ENCODE data around the gene RPUSD4.

RPUSD4 gene

DNA sequence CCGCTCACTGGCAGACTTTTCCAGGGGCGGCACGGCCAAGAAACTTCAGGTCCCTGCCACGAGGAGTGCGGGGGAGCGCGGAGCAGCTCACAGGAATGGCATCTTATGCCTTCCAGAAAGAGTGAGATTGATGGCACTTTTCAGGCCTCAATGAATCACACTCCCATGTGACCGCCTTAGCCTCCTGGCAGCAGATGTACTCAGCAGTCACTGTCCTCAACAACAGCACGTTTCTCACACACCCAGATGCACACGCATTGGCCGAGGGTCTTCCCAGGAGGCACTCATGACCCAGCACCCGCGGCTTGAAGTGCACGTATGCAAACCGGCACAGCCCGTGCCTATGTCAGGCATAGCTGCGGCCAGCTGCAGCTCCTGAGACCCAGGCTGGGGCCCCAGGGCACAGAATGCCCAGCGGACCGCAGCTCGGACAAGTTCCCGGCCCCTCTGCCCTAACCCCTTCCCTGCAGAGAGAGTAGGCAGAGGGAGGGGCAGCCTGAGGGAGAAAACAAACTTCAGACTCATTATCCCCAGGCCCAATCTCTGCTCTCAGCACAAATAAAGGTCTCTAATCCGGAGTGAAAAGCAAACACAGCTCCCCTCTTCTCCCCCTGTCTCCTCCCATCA is 48.3 kb downstream of the RPUSD4 start:
- peaks cover 2% of the 10 kb centered on the region for H3K4me1 Mint-ChIP-seq (ENCODE audit: low read depth)
- no peaks in the 10 kb centered on the region for H3K9me3 Mint-ChIP-seq
- no peak overlapping the region for H3K27ac Mint-ChIP-seq
- H3K4me3 Mint-ChIP-seq: no peak overlapping the region
- no peaks in the 10 kb centered on the region for H3K27me3 Mint-ChIP-seq (ENCODE audit: low read depth)
- no peak for DNase-seq (ENCODE audit: low spot score)
- H3K36me3 Mint-ChIP-seq (ENCODE audit: low read depth): no peaks in the 10 kb centered on the region

DNA sequence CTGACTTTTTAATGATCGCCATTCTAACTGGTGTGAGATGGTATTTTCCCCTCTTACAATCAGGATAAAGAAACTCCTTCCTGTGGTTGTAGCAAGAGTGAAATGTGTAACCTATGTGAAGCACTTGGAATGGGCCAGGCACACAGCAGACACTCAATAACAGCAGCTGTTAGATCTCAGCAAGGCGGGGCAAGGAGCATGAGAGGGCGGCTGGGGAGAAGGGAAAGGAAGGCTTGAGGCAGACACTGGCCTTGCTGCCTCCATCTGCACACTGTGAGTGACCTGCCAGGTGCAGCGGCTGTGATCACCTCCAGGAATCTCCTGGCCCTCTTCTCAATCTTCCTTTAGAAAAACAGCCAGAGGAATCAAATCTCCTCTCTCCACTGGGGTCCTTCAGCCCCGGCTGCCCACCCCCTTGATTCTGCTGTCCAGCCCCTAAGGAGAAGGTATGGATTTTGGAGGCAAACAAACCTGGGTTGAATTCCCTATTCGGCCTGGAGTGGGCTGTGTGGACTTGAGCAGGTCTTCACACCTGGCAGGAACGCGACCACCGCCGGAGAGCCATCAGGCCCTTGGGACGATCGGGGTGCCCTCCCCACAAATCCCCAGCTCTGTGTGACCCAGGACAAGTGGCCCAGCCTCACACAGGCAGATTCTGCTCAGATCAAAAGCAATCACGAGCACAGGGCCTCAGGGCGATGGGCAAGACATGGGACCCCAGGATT is 49.0 kb downstream of the RPUSD4 start:
- H3K4me1 Mint-ChIP-seq (ENCODE audit: low read depth): peaks cover 2% of the 10 kb centered on the region
- DNase-seq (ENCODE audit: low spot score): no peak
- H3K4me3 Mint-ChIP-seq: no peak overlapping the region
- H3K36me3 Mint-ChIP-seq (ENCODE audit: low read depth): no peaks in the 10 kb centered on the region
- no peak overlapping the region for H3K27ac Mint-ChIP-seq
- H3K9me3 Mint-ChIP-seq: no peaks in the 10 kb centered on the region
- no peaks in the 10 kb centered on the region for H3K27me3 Mint-ChIP-seq (ENCODE audit: low read depth)

DNA sequence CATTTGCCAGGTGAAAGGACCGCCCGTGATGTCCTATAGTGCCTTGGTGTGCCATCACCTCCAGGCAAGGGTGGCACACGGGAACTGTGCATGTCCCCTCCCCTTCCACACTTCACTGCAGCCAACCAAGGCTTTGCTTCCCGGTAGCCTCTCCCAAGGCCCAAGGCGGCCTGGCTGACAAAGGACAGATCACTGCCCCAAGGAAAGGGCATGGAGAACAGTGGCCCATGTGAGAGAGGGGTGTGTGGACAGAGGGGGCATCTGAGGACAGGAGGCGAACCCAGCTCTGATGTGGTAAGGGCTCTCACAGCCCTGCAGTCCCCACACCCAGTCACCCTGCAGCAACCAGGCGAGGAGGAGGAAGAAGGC is 50.4 kb downstream of the RPUSD4 start:
- Mint-ChIP-seq H3K9me3 (no peaks in the 10 kb centered on the region), H3K27ac (no peak overlapping the region), H3K36me3 (ENCODE audit: low read depth) (no peaks in the 10 kb centered on the region), H3K4me3 (no peak overlapping the region), H3K4me1 (ENCODE audit: low read depth) (peaks cover 2% of the 10 kb centered on the region), H3K27me3 (ENCODE audit: low read depth) (no peaks in the 10 kb centered on the region)
- DNase-seq (ENCODE audit: low spot score): no peak

DNA sequence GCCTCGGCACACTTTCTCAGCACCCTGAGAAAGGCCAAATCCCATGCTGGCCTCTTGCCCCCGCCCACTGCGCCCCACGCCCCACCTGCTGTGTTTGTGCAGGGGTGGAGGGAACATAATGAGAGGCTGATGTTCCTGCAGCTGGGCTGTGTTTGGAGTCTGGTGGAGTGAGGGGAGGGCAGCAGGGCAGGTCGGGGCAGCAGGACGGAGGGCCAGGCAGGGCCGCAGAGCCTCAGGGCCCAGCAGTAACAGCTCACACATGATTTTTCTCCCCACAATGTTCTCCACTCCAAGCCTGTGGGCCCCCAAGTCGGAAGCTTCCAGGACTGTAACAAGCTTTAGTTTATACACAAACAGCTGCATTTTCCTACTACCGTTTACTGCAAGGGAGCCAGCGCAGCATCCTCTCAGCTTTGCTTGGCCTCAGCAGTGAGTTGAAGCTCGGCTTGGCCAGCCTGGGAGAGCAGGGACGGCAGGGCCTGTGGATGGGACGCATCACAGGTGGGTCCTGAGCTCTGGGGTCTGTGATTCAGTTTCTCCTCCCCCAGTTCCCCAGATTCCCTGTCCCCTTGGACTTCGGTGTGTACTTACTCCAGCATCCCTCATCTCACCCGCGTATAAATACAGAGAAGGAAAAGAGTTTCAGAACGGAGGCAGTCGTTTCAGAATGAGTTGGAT is 51.0 kb downstream of the RPUSD4 start:
- Mint-ChIP-seq H3K4me3 (no peak overlapping the region), H3K27ac (no peak overlapping the region), H3K4me1 (ENCODE audit: low read depth) (peaks cover 2% of the 10 kb centered on the region), H3K9me3 (no peaks in the 10 kb centered on the region), H3K27me3 (ENCODE audit: low read depth) (no peaks in the 10 kb centered on the region), H3K36me3 (ENCODE audit: low read depth) (no peaks in the 10 kb centered on the region)
- DNase-seq (ENCODE audit: low spot score): no peak

DNA sequence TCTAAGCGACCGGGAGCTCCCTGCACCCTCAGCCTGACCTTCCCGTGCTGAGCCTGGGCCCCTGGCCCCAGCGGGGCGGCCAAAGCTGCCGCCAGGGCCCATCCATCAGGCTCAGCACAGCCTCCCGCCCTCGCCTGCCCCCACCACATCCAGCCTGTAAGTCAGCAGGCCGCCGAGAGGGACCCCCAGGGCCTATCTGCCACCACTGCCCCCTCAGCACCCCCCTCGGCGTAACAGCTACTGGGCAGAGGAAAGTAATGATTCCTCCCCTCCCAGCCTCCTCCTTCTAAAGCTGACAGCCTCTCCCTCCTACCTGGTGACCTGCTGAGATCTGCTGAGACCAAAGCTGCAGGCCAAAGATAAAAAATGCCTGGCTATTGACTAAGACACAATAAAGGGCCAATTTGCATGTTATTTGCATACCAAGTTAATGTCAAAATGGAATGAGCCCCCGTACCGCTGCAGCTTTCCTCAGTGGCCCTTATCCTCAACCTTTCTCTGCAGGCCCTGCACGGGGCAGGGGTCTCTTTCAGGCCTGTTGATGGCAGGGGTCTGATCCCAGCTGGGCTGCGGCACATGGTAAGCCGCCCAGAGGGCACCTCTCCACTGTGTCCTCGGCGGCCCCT is 51.6 kb downstream of the RPUSD4 start:
- H3K36me3 Mint-ChIP-seq (ENCODE audit: low read depth): no peaks in the 10 kb centered on the region
- H3K4me3 Mint-ChIP-seq: no peak overlapping the region
- no peak for DNase-seq (ENCODE audit: low spot score)
- no peak overlapping the region for H3K27ac Mint-ChIP-seq
- H3K27me3 Mint-ChIP-seq (ENCODE audit: low read depth): no peaks in the 10 kb centered on the region
- H3K9me3 Mint-ChIP-seq: no peaks in the 10 kb centered on the region
- H3K4me1 Mint-ChIP-seq (ENCODE audit: low read depth): peaks cover 2% of the 10 kb centered on the region

DNA sequence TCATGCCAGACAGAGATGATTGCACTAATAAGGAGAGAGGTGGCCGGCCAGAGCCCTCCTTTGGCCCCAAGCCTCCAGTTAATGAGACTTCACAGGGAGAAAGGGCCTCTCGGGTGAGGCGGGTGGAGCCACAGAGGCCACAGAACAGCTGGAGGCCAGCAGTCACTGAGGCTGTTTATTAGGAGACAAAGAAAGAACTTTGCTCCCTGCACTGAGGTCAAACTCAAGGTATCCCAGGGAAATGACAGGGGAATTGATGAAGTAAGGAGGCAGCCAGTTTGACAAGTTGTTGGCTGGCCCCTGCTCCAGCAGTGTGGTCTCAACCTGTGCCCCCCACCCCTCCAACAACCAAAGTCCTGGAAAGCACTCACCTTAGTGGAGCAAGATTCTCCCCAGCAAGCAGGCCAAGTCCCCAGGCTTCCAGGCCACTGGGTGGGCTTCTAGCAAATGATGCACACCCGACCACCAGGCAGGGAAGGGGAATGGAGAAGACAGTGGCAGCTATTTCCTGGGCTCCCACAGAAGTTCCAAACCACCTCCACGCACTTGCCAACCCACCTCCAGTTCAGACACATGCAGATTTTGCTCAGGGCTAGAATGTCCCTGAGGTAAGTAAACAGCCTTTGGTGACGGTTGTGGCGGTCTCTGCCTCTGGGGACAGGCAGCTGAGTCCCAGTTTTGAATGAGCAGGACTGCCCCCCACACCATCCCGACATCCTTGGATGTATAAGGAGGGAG is 53.2 kb downstream of the RPUSD4 start:
- Mint-ChIP-seq H3K9me3 (no peaks in the 10 kb centered on the region), H3K36me3 (ENCODE audit: low read depth) (no peaks in the 10 kb centered on the region), H3K4me3 (no peak overlapping the region), H3K4me1 (ENCODE audit: low read depth) (no peaks in the 10 kb centered on the region), H3K27ac (no peak overlapping the region), H3K27me3 (ENCODE audit: low read depth) (no peaks in the 10 kb centered on the region)
- no peak for DNase-seq (ENCODE audit: low spot score)

DNA sequence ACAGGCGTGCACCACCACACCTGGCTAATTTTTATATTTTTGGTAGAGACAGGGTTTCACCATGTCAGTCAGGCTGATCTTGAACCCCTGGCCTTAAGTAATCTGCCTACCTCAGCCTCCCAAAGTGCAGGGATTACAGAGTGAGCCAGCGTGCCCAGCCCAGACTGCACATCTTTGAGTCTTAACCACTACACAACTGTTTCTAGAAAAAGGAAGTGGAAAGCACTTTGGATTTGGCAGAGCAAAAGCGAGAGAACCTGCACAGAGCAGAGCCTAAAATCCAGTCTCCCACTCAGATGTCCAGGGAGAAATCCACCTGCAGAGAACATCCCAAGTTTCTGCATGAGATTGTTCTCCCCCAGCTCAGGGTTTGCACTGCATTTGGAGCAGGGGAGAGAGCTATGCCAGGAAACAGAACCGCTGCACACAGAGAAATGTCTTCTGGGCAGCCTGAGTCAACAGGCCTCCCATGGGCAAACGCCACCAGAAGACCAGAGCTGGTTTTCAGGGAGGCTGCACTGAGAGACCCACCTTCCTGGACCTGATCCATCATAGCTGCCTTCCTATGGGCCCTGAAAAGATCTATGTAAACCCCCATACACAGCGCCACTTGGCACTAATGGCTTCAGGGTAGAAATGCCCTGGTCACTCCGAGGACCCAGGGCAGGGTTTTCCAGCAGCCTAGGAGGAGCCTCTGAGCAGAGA is 54.0 kb downstream of the RPUSD4 start:
- no peak overlapping the region for H3K27ac Mint-ChIP-seq
- no peaks in the 10 kb centered on the region for H3K27me3 Mint-ChIP-seq (ENCODE audit: low read depth)
- no peak overlapping the region for H3K4me3 Mint-ChIP-seq
- H3K9me3 Mint-ChIP-seq: no peaks in the 10 kb centered on the region
- H3K36me3 Mint-ChIP-seq (ENCODE audit: low read depth): no peaks in the 10 kb centered on the region
- no peak for DNase-seq (ENCODE audit: low spot score)
- no peaks in the 10 kb centered on the region for H3K4me1 Mint-ChIP-seq (ENCODE audit: low read depth)

DNA sequence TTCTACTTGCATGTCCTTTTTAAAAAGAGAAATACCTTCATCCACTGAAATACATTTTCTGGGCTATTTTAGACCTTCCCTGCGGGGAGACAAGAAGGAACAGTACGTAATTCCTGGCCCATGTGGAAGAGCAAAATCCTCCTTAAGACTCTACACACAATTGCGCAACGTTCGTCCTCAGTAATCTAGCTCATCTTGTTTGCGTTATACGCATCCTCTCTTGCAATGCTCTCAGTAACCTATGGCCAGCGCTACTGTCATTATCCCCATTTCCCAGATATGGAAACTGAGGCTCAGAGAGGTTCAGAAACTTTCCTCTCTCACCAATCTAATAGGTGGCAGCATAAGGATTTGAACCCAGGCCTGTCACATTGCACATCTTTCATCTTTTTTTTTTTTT is 54.6 kb downstream of the RPUSD4 start:
- Mint-ChIP-seq H3K27ac (no peak overlapping the region), H3K9me3 (peaks cover 4% of the 10 kb centered on the region), H3K27me3 (ENCODE audit: low read depth) (peaks cover 5% of the 10 kb centered on the region), H3K4me3 (no peak overlapping the region), H3K36me3 (ENCODE audit: low read depth) (no peaks in the 10 kb centered on the region), H3K4me1 (ENCODE audit: low read depth) (no peaks in the 10 kb centered on the region)
- no peak for DNase-seq (ENCODE audit: low spot score)

DNA sequence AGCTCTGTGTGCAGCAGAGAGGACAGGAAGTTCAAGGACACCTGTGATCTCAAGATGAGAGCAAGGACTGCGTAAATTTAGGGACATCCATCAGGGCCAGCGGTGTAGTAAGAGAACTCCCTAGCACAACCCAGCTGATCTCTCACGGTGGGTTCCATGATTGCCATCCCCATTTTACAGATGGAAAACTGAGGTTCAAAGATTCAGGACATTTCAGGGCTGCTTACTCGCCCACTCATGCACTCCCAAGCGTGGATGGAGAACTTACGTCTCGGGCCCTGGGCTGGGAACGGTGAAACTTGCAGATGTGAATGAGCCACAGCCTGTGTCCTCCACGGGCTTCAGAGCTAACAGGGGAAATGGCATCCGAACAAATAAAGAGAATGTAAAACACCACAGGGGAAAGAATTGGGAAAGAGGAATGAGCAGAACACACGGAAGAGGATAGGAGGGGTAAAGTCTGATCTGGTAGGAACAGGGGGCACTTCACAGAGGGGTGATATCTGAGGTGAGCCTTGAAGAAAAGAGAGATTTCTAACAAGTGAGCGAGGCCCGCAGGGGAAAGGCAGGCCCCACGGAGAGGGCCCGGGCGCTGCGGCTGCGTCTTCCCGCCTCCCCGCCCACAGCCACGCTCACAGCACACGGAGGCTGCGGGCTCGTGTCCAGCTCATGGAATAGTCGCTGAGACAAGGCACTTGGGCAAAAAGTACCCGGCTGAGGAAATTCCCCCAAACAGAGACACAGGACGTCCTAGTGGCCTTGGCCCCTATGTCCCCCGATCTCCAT is 55.9 kb downstream of the RPUSD4 start:
- peaks cover 4% of the 10 kb centered on the region for H3K9me3 Mint-ChIP-seq
- no peak overlapping the region for H3K27ac Mint-ChIP-seq

DNA sequence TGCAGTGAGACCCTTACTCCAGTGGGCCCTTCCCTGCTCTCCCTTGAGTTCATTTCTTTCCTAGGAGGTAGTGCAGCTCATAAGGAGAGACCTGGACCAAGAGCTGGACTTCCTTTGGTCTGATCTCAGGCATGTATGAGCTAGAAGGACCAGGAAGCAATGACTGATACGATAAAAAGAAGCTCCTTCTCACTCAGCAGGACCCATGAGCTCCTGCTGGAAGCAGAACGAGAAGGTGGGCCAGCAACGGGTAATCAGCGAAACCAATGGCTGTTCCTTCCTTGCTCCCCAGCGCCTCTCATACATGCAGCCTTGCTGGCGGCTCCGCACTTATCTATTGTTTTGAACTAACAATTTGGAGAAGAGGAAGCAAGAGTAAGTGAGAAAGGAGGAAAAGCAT is 56.8 kb downstream of the RPUSD4 start:
- Mint-ChIP-seq H3K4me1 (ENCODE audit: low read depth) (no peaks in the 10 kb centered on the region), H3K27ac (no peak overlapping the region), H3K9me3 (peaks cover 4% of the 10 kb centered on the region), H3K4me3 (no peak overlapping the region), H3K36me3 (ENCODE audit: low read depth) (no peaks in the 10 kb centered on the region), H3K27me3 (ENCODE audit: low read depth) (peaks cover 5% of the 10 kb centered on the region)
- DNase-seq (ENCODE audit: low spot score): no peak

More for the DNA sequence above, 55.9 kb downstream of the RPUSD4 start:
- Mint-ChIP-seq H3K27me3 (ENCODE audit: low read depth) (peaks cover 5% of the 10 kb centered on the region), H3K4me1 (ENCODE audit: low read depth) (no peaks in the 10 kb centered on the region), H3K36me3 (ENCODE audit: low read depth) (no peaks in the 10 kb centered on the region), H3K4me3 (no peak overlapping the region)
- no peak for DNase-seq (ENCODE audit: low spot score)

DNA sequence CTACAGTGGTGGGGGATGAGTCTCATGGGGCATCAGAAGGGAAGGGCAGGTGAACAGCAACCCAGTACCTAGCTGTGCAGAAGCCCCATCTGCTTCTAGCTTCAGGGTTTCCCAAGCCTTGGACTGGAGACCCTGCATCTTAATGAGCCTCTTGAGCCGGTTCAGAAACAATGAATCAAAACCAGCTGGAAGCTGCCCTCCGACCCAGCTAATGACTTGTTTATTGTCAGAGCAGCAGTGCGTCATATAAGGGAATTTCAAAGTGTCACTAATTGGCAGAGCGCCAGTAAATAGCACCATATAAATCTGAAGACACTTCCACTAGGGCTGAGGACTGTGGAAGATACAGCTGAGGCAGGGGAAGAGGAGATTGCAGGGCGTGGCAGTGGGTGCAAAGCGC is 57.5 kb downstream of the RPUSD4 start:
- H3K27me3 Mint-ChIP-seq (ENCODE audit: low read depth): peaks cover 5% of the 10 kb centered on the region
- H3K36me3 Mint-ChIP-seq (ENCODE audit: low read depth): no peaks in the 10 kb centered on the region
- no peak overlapping the region for H3K4me3 Mint-ChIP-seq
- DNase-seq (ENCODE audit: low spot score): no peak
- H3K27ac Mint-ChIP-seq: no peak overlapping the region
- peaks cover 4% of the 10 kb centered on the region for H3K9me3 Mint-ChIP-seq
- no peaks in the 10 kb centered on the region for H3K4me1 Mint-ChIP-seq (ENCODE audit: low read depth)

DNA sequence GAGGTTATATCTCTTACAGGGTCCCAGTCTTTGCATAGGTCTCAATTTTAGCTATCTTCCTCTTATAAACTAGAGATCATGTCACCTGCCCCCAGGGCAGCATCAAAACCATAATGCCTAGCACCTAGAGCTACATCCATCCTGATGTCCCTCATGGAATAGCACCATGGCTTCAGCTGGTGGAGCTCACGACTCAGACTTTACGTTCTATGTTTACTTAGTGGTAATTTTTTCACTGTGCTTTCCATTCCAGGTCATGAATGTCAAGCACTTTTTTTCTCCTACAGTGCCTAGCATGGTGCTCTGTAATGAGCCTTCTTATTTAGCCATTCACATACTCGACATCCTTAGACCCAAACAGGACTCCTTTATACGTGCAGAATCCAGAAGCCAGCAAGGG is 58.4 kb downstream of the RPUSD4 start:
- Mint-ChIP-seq H3K27ac (no peak overlapping the region), H3K9me3 (peaks cover 4% of the 10 kb centered on the region), H3K27me3 (ENCODE audit: low read depth) (peaks cover 5% of the 10 kb centered on the region), H3K4me3 (no peak overlapping the region), H3K36me3 (ENCODE audit: low read depth) (no peaks in the 10 kb centered on the region), H3K4me1 (ENCODE audit: low read depth) (no peaks in the 10 kb centered on the region)
- no peak for DNase-seq (ENCODE audit: low spot score)

DNA sequence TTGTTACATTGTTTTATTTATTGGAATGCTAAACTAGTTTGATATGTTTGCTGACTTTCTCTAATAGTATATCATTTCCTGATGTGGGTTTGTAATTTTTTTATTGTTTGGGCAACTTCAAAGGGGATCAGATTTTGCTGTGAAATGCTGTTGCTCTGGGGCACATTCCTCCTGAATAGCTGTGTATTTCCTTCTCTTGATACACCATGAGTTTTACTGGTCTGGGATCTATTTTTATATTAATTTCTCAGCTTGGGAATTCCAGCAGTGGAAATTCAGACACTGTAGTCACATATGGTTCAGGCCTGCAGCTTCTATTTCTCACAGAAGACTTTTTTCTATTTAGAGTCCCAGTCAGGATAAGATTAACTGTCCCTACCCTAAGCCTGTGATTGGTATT is 58.9 kb downstream of the RPUSD4 start:
- H3K36me3 Mint-ChIP-seq (ENCODE audit: low read depth): no peaks in the 10 kb centered on the region
- DNase-seq (ENCODE audit: low spot score): no peak
- H3K27ac Mint-ChIP-seq: no peak overlapping the region
- H3K4me3 Mint-ChIP-seq: no peak overlapping the region
- peaks cover 4% of the 10 kb centered on the region for H3K9me3 Mint-ChIP-seq
- H3K27me3 Mint-ChIP-seq (ENCODE audit: low read depth): peaks cover 5% of the 10 kb centered on the region
- H3K4me1 Mint-ChIP-seq (ENCODE audit: low read depth): no peaks in the 10 kb centered on the region
